GM19463 (cell line): ENCODE measurements around the gene TMIE.

Experiments
- ATAC-seq: cut with Tn5 transposase; IDR thresholded peaks from one replicate; pipeline ENCODE4 v1.9.1; 2021; ENCODE audit warnings: mild to moderate bottlenecking, moderate library complexity; ENCODE audit not compliant: unreplicated experiment

TMIE gene

GRCh38 chr3:46701181-46701939 lies at the start of gene TMIE:
Gene TMIE (plus strand): TSS chr3:46701392. CDS start chr3:46701488, 96 bp downstream.
- no peak for ATAC-seq

- no peak for ATAC-seq
Measured at GRCh38 chr3:46655271-46655670, 45.9 kb upstream of the TMIE start.

- no peak for ATAC-seq
Measured at GRCh38 chr3:46656778-46657556, 44.2 kb upstream of the TMIE start.

- no peak for ATAC-seq
Measured at GRCh38 chr3:46659285-46659684, 41.9 kb upstream of the TMIE start.

GRCh38 chr3:46660003-46660402 lies 41.2 kb upstream of the TMIE start:
- no peak for ATAC-seq

GRCh38 chr3:46660543-46661523 lies 40.4 kb upstream of the TMIE start:
- no peak for ATAC-seq

GRCh38 chr3:46661776-46662766 lies 39.1 kb upstream of the TMIE start:
- no peak for ATAC-seq

GRCh38 chr3:46662771-46663551 lies 38.2 kb upstream of the TMIE start:
- no peak for ATAC-seq

GRCh38 chr3:46663591-46664135 lies 37.5 kb upstream of the TMIE start:
- no peak for ATAC-seq

GRCh38 chr3:46664188-46664970 lies 36.8 kb upstream of the TMIE start:
- ATAC-seq, result no peak

- ATAC-seq, result no peak
Measured at GRCh38 chr3:46664971-46665762, 36.0 kb upstream of the TMIE start.

- ATAC-seq, result no peak
Measured at GRCh38 chr3:46665763-46666452, 35.3 kb upstream of the TMIE start.

GRCh38 chr3:46666453-46666845 lies 34.7 kb upstream of the TMIE start:
- no peak for ATAC-seq

GRCh38 chr3:46667061-46667621 lies 34.1 kb upstream of the TMIE start:
- no peak for ATAC-seq

- ATAC-seq, result no peak
Measured at GRCh38 chr3:46667657-46668056, 33.5 kb upstream of the TMIE start.

GRCh38 chr3:46668116-46668515 lies 33.1 kb upstream of the TMIE start:
- ATAC-seq, result no peak
